ENCODE measurements around the gene SRGAP1.
"Not testable (repeated sequence)": the region's sequence is repeated elsewhere in the genome, so short reads cannot be mapped to it uniquely, and the experiment has no call there.

Gene SRGAP1

DNA sequence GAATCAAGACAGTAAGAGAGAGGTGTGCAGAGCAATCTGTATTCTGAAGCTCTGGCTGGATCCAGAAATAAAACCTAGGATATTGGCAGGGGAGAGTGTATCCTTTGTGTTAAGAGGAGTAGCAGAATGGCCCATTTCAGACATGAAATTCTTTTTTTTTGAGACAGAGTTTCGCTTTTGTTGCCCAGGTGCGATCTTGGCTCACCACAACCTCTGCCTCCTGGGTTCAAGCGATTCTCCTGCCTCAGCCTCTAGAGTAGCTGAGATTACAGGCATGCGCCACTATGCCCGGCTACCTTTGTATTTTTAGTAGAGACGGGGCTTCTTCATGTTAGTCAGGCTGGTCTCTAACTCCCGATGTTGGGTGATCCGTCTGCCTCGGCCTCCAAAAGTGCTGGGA, 6.1 kb upstream of the SRGAP1 start:
- DNase-seq (ENCODE audit: low read depth) = no peak

DNA sequence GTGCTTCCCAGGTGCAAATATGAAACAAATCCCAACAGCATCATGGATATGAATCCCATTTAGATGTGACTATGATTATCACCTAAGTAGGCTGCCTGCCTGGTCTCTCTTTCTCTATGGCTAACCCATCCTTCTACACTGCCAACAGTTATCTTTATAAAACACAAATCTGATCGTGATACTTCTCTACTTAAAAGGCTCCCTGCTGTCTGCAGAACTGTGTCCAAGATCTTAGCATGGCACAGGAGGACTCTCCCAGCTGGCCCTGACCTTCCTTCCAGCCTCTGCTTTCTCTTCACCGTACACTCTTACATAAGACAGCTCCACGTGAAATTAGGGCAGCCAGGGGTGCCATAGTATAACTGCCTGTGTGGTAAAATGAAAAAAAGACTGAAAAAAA, 3.5 kb upstream of the SRGAP1 start:
- no peak for DNase-seq (ENCODE audit: low read depth)

DNA sequence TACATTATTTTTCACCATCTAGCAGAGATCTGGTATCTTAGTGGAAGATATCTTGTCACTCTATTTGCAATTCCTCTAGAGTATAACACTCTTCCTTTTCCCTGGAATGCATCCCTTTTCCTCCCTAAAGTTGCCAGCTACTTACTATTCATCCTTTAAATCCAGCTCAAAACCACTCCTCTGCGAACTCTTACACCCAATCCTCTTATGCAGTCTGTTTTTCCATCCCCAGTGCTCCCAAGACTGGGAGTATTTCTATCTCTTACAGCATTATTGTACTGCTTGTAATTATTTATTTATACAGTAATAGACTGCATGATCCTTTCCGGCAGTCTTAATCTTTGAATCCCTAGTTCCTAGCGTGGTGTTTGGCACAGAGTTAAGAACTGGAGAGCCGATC, 2.9 kb upstream of the SRGAP1 start:
- no peak for DNase-seq (ENCODE audit: low read depth)

DNA sequence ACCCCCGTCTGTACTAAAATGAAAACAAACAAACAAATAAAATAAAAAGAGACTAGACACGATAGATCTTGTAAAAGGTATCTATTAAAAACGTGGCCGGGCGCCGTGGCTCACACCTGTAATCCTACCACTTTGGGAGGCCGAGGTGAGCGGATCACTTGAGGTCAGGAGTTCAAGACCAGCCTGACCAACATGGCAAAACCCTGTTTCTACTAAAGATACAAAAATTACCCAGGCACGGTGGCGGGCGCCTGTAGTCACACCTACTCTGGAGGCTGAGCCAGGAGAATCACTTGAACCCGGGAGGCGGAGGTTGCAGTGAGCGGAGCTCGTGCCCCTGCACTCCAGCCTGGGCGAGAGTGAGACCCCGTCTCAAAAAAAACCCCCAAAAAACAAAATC, 1.8 kb upstream of the SRGAP1 start:
- not testable (repeated sequence) for DNase-seq (ENCODE audit: low read depth)

DNA sequence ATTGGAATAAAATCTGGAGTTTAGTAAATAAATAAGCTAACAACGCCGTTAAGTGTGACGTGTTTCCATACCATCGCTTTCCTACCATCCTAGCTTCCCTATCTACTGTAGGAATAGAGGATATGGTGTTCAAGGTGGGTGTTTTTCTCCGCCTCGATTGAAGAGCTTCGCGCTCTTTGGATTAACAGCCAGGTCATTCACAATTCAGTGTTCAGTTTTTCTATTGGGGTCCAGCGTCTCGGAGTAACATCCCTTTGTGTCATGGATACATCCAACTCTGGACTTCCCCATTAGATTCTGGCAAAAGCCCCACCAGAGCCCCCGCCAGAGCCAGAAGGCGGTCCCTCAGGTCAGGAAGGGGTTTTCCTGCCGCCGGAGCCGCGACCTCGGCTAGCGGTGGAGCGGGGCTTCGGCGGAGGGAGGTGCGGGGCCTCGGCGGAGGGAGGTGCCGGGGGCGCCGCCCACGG, 1.2 kb upstream of the SRGAP1 start:
- DNase-seq (ENCODE audit: low read depth) = no peak

DNA sequence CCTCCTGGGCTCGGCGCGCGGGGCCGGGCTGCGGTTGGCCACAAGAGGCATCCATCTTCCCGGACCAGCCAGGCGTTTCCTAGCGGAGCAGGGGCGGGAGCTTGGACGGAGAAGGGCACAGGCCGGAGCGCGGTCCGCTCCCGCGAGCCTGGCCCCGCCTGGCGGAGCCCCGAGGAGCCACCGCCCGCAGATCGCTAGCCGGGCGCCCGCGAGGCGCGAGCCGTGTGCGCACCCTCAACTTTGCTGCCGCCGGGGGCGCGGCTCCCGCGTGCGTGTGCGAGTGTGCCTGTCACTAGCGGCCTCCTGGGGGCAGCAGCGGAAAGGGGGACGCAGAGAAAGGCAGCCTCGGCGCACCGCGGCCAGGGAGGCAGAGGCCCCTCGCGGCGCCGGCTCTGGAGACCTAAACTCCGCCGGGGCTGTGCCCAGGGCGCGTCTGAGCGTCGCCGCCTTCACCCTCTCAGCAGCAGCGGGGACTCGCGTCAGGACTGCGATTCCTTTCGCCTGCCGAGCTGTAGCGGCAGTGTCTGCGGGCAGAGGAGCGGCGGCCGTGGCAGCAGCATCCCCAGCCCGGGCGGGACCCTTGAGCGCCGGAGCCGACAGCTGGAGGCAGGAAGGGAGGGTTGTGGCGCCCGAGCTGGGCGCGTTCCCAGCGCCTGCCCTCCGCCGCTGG, 644 bp upstream of the SRGAP1 start:
- DNase-seq (ENCODE audit: low read depth) = peak; percentile 97

DNA sequence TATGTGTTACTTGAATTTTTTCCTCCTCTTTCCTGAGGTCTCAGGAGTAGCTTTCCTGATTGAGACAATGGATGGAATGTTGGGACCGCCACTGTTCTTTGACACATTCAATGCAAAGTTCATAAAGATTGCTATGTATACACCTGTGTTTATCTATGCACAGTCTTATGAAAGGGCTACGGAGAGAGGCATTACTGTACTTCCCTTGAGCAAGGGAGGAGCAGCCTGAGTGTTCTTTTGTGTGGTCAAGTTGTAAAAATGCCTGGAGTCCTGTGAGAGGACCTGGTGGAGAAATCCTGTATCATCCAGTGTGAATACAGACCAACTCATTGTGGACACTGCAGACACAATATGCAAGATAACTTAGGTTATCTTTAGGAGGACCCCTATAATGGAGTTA, 1.2 kb downstream of the SRGAP1 start:
- peak; percentile 40 for DNase-seq (ENCODE audit: low read depth)

DNA sequence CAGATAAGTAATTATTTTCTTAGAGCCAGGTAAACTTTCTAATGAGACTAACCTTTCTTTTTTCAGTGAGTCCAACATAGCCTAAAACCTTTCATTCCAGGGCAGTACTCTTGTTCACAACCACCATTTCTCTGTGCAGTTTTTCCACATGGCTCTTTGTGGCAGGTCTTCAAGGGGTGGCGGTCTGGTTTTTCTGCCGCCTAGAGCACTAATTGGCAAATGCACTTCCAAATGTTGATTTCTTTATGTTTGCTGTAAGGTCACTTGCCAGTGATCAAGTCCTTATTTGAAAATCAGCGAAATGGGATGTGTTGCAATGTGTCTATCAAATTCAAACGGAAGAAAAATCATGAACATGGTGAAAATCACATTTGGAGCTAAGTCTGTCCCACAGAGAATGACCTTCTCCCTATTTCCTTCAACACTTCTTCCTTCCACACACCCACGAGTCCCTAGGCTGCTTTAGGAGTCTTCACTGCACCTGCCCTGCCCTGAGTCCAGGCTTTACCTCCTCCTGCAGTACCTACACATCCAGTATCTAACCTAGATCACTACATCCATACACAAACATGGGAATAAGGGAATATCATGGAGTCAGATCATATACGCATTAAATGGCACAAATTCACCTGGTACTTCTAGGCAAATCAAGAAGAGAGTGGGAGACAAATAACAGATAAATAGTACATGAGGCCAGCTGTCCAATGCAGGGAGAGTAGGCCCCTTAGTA, 1.9 kb downstream of the SRGAP1 start:
- no peak for DNase-seq (ENCODE audit: low read depth)

DNA sequence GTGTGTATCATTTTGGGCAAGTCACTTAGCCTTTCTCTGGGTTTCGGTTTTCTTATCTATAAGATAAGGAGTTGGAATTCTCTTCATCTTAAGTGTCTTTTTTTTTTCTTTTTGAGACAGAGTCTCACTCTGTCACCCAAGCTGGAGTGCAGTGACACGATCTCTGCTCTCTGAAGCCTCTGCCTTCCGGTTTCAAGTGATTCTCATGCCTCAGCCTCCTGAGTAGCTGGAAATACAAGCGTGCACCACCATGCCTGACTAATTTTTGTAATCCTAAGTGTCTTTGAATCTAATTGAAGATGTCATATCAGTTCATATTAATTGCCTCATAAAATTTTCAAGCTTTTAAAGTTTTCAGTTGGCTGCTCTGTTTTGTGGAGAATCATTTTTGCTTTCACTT, 4.0 kb downstream of the SRGAP1 start:
- no peak for DNase-seq (ENCODE audit: low read depth)

DNA sequence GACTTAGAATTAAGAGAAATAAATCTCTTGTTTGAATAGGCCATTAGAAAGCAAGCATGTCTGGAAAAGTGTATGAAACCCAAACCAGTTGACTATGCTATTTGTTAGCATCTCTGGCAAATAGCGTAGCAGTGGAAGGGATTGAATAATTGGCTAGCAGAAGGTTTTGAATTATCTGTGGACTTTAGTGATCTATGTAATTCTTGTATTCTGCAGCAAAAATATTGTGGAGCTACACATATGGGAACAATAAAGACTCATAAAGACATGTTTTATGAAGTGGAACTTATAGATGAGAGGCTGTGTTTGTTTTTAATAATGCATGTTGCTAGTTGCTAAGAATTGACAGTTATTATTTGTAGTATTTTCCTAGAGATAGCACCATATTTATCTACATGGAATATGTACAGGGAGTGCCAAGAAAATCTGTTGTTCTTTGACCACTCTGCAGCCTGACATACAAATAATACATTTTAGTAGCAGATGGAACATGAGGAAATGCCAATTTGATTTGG, 4.7 kb downstream of the SRGAP1 start:
- DNase-seq (ENCODE audit: low read depth) = no peak

DNA sequence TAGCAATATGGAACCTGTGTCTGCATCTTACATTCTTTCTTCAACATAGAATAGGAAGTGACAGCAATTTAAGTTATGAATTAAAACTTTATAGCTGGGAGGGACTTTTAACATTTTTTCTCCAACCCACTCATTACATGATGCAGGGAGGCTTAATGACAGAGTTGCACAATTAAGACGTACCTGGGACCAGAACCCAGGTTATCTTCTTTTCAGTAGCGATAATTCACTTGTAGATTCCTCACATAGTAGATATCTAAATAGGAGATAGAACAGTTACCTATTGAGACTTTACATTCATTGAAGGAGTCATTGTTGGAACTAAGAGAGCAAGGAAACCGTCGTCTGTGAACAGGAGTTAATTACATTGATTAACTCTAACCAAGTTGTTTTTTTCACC, 5.1 kb downstream of the SRGAP1 start:
- DNase-seq (ENCODE audit: low read depth) = no peak

DNA sequence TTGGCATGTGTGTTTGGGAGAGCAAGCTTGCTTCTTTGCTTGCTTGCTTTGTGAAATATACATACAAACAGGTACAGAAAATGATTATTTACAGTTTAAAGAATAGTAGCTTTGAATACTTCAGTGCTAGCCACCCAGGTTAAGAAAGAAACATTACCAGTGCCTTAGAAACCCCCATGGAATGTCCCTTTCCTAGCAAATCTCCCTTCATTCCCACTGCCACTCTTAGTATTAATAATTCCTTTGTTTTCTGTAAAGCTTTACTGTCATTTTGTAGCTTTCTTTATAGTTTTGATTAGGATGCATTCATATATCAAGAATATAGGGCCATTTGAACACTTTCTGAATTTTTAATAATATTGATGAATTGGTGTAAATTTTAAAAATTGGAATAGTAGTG, 9.5 kb downstream of the SRGAP1 start:
- DNase-seq (ENCODE audit: low read depth) = no peak

DNA sequence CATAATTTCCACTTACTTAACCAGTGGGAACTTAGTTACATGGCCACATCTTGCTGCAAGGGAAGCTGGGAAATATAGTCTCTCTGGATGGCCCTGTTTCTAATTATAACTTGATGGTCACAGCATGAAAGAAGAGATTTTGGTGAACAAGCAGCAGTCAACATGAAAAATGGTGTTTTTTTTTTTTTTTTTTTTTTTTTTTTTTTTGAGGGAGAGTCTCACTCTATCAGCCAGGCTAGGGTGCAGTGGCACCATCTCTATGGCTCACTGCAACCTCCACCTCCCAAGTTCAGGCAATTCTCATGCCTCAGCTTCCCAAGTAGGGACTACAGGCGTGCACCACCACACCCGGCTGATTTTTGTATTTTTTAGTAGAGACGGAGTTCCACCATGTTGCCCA, 10.8 kb downstream of the SRGAP1 start:
- DNase-seq (ENCODE audit: low read depth) = no peak

DNA sequence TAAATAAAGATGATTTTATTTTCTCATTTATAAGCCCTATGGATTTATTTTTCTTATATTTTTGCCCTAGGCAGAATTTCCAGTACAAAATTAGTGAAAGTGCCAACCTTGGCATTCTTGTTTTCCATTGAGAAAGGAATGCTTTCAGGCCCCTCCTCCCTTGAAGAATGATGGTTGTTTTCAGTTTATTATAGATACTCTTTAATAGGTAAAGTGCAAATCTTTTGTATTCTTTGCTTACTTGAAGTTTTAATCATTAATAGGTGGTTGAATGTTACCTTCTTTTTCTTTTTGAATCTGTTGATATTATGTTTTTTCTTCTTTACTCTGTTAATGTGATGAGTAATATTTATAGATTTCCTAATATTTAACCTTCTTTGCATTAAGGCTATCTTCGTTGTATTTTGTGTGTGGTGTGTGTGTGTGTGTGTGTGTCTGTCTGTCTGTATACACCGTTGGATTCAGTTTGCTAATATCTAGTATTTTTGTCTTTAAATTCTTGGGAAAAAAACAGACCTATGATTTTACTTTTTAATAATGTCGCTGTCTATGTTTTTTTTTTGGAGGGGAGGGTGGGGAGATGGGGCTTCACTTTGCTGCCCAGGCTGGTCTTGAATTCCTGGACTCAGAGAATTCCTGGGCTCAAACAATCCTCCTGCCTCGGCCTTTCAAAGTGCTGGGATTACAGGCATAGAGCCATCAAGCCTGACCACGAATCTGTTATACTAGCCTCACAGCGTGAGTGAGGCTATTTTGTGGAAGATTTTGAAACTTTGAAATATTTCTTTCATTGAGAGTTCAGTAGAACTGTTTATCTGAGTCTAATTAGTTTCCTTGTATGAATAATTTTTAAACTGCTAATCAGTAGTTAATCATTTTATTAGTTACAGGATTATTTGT, 13.5 kb downstream of the SRGAP1 start:
- DNase-seq (ENCODE audit: low read depth) = peak; percentile 47

DNA sequence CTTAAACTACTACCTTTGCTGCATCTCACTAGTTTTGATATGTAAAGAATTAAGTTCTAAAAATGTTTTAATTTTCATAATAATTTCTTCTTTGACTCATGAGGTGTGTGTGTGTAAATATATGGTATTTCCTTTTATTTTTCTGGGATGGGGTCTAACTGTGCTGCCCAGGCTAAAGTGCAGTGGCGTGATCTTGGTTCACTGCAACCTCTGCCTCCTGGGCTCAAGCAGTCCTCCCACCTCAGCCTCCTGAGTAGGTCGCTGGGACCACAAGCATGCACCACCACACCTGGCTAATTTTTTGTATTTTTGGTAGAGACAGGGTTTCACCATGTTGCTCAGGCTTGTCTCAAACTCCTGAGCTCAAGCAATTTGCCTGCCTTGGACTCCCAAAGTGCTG, 15.4 kb downstream of the SRGAP1 start:
- not testable (repeated sequence) for DNase-seq (ENCODE audit: low read depth)

DNA sequence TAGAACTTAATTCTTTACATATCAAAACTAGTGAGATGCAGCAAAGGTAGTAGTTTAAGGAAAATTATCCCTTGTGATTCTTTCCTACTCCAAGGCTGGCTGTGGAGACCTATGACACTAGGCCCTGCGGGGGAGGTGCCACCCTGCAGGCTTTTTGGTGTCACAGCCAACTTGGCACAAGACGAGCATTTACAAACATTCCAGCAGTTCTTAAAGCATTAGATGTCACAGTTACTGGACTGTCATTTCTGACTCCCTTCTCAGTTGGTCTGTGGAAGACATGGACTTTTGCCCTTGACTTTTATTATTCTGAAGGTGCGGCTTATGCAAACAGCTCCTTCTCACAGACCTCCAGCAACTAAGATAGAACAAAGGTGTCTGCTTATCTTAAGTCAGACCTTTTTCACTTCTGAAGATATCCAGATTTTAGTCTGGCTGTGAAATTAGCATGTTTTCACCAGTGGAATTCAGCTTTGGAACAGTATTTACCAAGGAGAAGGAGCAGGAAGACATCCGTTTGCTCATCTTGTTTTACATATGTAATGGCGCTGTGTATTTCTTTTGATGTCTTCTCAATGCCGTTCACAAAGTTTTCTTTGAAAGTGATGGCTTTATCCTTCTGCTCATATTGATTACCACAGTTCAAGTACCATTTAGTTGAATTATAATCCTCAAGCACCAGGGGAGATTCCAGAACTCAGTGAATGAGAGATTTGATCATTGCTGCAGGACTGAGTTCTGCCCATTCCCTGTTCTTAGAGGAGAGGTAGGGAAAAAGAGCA, 17.9 kb downstream of the SRGAP1 start:
- peak; percentile 46 for DNase-seq (ENCODE audit: low read depth)

DNA sequence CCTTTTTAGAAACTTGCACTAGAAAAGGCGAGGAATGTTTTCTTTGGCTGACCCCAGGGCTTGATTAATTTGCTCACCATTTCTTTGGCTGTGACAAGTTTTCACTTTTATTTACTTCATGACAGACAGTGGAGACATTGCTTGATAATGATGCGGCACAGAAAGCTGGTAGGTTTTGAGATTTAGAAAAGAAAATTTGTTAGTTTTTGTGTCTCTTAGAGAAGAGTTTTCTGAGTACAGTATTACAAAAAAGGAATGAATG, 18.4 kb downstream of the SRGAP1 start:
- no peak for DNase-seq (ENCODE audit: low read depth)

DNA sequence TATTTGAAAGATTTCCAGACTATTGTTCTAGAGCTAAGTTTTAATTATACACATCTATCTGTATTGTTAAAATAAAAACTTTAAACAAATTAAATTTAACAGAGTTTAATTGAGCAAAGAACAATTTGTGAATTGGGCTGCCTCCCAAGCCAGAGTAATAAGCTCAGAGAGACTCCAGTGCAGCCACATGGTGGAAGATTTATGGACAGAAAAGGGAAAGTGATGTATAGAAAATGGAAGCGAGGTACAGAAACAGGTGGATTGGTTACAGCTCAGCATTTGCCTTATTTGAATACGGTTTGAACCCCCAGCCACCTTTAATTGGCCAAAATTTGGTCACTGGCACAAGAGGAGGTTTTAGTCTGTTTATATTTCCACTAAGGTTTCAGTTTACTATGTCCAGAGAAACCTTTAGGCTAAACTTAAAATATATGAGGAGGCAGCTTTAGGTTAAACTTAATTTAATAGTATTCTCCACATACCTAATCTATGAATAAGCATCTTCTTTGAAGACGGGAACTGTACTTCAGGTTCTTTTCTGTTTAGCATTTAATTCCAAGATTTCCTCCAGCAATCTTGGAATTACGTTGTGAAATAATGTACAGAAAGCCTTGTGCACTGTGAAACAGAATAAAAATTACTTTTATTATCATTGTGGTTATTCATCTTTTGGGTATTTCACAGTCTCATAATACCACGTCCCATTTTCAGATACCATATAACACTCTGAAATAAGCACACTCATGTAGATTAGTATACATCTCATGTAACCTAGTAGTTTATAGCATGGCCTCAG, 19.4 kb downstream of the SRGAP1 start:
- no peak for DNase-seq (ENCODE audit: low read depth)

DNA sequence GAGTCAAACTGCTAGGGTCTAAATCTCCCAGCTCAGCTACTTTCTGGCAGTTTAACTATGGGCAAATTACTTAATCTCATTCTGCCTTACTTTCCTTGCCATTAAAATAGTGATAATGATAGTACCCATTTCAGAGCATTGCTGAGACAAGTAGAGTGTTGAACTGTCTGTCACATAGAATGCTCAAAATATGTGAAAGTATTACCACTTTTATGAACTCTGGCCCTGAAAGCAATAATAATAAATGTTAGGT, 19.9 kb downstream of the SRGAP1 start:
- DNase-seq (ENCODE audit: low read depth) = no peak

DNA sequence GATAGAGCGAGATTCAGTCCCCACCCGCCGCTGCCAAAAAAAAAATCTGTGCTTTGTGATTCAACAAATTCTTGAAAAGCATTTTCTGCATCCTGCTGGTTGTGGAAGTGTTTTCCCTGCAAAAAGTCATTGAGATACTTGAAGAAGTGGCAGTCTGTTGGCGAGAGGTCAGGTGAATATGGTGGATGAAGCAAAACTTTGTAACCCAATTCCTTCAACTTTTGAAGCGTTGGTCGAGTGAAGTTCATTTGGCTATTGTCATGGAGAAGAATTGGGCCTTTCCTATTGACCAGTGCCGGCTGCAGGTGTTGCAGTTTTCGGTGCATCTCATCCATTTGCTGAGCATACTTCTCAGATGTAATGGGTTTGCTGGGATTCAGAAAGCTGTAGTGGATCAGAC, 20.9 kb downstream of the SRGAP1 start:
- DNase-seq (ENCODE audit: low read depth) = no peak

DNA sequence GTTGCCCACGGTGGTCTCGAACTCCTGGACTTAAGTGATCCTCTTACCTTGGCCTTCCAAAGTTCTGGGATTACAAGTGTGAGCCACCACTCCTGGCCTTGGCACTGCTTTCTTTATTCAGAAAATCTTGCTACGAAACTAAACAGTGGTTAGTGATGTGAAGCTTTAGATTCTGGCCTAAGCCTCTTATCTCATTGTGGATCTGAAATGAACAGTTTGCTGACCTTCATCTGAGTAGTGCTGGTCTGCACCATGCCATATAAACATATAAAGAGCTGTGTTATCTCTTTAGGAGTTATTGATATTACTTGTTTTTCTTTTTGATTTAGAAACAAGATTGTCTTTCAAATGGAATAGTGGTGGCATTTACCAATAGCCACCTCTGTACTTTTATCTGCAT, 22.6 kb downstream of the SRGAP1 start:
- DNase-seq (ENCODE audit: low read depth) = no peak

DNA sequence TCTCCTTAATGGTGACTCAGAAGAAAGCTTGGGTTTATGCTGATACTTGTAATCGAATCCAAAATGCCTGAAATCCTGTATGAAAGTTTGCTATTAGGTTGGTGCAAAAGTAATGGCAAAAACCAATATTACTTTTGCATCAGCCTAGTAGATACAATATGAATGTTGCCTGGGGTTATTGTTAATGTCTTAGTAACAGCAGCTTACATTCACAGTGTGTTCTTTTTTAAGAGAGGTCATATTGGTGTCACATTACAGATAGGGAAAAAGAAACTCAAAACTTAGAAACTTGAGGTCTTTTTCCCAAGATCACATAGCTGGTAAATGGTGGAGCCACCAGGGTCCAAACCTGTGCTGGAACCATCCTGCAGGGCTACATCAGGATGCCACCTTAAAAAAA, 25.2 kb downstream of the SRGAP1 start:
- peak; percentile 42 for DNase-seq (ENCODE audit: low read depth)
